Ectodermal cell (in vitro differentiated cells): ENCODE results near the gene ACSBG1.
A peak's percentile ranks its signal among the peaks of the same experiment; 100 is the strongest.
"Not testable (repeated sequence)": the region's sequence is repeated elsewhere in the genome, so short reads cannot be mapped to it uniquely, and the experiment has no call there.

Experiments
- H3K27ac ChIP-seq: 2 replicates; pipeline ENCODE4 v1.7.0; 2013; ENCODE audit warnings: mild to moderate bottlenecking, low read depth, low read length; ENCODE audit not compliant: insufficient read depth, poor library complexity, severe bottlenecking
- H3K27me3 ChIP-seq: 2 replicates; pipeline ENCODE4 v1.7.0; 2013; ENCODE audit warnings: mild to moderate bottlenecking, low read length; ENCODE audit not compliant: insufficient read depth, control insufficient read depth, poor library complexity, severe bottlenecking
- H3K36me3 ChIP-seq: one replicate; pipeline ENCODE4 v1.7.0; 2013; ENCODE audit warnings: low read length; ENCODE audit not compliant: control insufficient read depth, insufficient read depth
- H3K4me1 ChIP-seq: one replicate; pipeline ENCODE4 v1.7.0; 2013; ENCODE audit warnings: low read length; ENCODE audit not compliant: control insufficient read depth, insufficient read depth
- H3K4me3 ChIP-seq: 2 replicates; pipeline ENCODE4 v1.7.0; 2013; ENCODE audit warnings: low read depth, low read length, control low read depth; ENCODE audit not compliant: insufficient read depth
- H3K9me3 ChIP-seq: 2 replicates; pipeline ENCODE4 v1.7.0; 2013; ENCODE audit warnings: mild to moderate bottlenecking, low read length, moderate library complexity; ENCODE audit not compliant: control insufficient read depth
- WGBS, 2 experiments: methylation state at CpG; one replicate each; pipeline ENCODE4 v1.1.7; 2013; ENCODE audit warnings: missing lambda C conversion rate in 2 of 2; 5-methylcytosine and 5-hydroxymethylcytosine counted together

The ACSBG1 gene

GRCh38 chr15:78151075-78151474, 83.3 kb downstream of the ACSBG1 start:
- not testable (repeated sequence) for H3K27ac ChIP-seq, H3K9me3 ChIP-seq, H3K4me3 ChIP-seq, H3K36me3 ChIP-seq
- WGBS, 2 experiments: 95 to 96% methylated on average over 8 of the region's 8 CpGs
- H3K4me1 ChIP-seq: peaks cover 10% of the 10 kb centered on the region
- H3K27me3 ChIP-seq: peaks cover 19% of the 10 kb centered on the region

GRCh38 chr15:78149805-78150751, 84.3 kb downstream of the ACSBG1 start:
- WGBS, 2 experiments: 16 to 17% methylated on average over 20 of the region's 20 CpGs
- H3K27me3 ChIP-seq: peaks cover 19% of the 10 kb centered on the region
- no peak overlapping the region for H3K27ac ChIP-seq

DNA sequence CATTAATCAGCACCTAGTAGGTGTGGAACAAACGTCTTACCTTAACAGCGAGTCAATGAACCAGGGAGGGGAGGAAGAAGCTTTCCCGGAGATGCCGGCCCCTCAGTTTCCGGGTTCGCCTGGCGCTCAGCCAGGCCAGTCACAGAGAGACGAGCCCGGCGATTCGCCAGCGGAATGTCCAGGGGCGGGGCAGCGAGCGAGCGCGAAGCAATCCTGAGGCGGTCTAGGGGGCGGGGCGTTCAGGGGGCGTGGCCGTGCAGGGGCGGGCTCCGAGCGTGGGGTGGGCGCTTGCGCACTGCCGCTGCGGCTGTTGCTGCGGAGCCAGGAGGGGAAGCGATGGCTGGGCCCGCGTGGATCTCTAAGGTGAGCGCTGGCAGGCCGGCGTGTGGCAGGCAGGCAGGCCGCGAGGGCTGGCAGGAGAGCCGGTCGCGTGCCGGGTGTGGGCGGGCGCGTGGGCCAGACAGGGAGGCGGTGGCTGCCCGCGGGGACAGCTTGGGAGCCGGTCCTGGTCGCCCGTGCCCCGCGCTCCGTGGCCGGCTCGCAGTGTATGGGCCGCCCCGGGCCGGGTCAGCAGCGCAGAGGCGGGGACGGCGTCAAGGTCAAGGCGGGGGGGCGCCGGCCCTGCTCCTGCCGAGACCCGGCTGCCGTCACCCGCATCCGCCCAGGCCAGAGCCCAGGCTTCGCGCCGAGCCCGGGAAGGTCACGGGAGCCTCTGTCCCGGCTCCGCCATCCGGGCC, 85.1 kb downstream of the ACSBG1 start, which contains the start of gene IDH3A:
TSS of gene IDH3A (plus strand) at position 295 of the 737 bp plus-strand sequence. CDS start at position 337, 42 bp downstream.
- Histone ChIP-seq H3K4me3 (peak within 1 kb of the TSS; percentile 84), H3K4me1 (peaks cover 10% of the 10 kb centered on the region), H3K27me3 (peaks cover 19% of the 10 kb centered on the region), H3K36me3 (no peaks in the 10 kb centered on the region), H3K27ac (no peak within 1 kb of the TSS), H3K9me3 (no peaks in the 10 kb centered on the region)
- 1% methylated on average over 79 of the region's 79 CpGs for WGBS, 2 experiments

More at GRCh38 chr15:78149805-78150751, 84.3 kb downstream of the ACSBG1 start:
- Histone ChIP-seq H3K4me3 (peak overlapping the region; percentile 84), H3K4me1 (peaks cover 10% of the 10 kb centered on the region), H3K9me3 (no peaks in the 10 kb centered on the region), H3K36me3 (no peaks in the 10 kb centered on the region)

DNA sequence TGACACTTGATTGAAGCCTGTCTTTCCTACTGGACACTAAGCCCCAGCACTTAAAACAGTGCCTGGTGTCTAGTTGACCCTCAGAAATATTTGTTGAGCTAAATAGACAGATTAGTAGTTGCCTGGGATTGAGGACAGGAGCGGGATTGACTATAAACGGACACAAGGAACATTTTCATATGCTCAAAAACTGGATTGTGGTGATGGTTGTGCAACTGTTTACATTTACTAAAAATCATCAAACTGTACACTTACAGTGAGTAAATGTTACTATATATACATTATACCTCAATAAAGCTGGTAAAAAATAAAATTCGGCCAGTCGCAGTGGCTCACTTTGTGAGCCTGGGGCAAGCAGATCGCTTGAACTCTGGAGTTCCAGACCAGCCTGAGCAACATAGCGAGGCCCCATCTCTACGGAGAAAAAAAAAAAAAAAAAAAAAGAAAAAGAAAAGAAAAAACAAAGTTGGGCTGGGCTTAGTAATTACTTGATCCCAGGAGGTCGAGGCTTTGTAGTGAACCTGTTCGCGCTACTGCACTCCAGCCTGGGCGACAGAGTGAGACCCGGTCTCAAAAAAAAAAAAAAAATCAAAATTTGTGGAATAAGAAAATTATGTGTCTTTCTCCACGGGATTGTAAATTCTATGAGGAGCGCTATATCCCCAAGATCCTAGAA, 85.8 kb downstream of the ACSBG1 start:
- Histone ChIP-seq H3K4me1 (peaks cover 10% of the 10 kb centered on the region), H3K27ac (no peak overlapping the region), H3K36me3 (no peaks in the 10 kb centered on the region), H3K9me3 (no peaks in the 10 kb centered on the region), H3K4me3 (peak overlapping the region; percentile 84), H3K27me3 (peaks cover 19% of the 10 kb centered on the region)
- WGBS, 2 experiments: 21 to 26% methylated on average over 14 of the region's 14 CpGs

GRCh38 chr15:78147566-78147965, 86.8 kb downstream of the ACSBG1 start:
- 94 to 95% methylated on average over 6 of the region's 6 CpGs for WGBS, 2 experiments
- no peaks in the 10 kb centered on the region for H3K36me3 ChIP-seq
- H3K27ac ChIP-seq: no peak overlapping the region
- H3K9me3 ChIP-seq: no peaks in the 10 kb centered on the region
- H3K4me3 ChIP-seq: no peak overlapping the region
- H3K4me1 ChIP-seq: peaks cover 10% of the 10 kb centered on the region
- peaks cover 19% of the 10 kb centered on the region for H3K27me3 ChIP-seq

DNA sequence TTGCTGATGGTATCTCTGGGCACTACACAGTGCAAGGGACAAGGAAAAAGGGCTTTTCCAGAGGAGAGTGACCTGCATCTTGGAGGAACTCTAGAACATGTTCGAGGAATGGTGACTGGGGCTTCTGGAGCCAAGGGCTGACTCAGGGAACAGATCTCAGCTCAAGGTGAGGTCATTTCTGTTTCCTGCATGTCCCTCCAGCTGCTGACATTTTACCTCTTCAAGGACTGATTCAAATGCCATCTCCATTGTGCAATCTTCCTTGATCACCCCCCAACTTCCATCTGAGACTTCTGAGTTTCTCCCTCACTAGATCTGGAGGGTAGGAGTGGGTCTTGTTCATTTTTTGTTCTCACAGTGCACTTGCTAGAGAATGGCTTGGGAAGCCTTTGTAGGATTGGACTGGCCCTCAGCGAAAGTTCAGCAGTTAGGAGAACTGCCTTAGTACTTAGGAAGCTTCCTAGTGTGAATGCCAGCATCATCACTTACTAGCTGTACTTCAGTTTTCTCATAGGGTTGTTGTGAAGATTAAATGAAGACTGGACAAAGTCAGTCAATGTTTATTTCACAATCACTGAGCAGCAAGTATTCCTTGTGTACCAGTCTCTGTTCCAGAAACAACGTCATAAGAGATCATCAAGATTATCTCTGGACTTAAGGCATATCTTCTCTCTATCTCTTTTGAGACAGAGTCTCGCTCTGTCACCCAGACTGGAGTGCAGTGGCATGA, 87.8 kb downstream of the ACSBG1 start:
- 86 to 94% methylated on average over 4 of the region's 4 CpGs for WGBS, 2 experiments

GRCh38 chr15:78142332-78142731, 92.0 kb downstream of the ACSBG1 start:
- no peaks in the 10 kb centered on the region for H3K36me3 ChIP-seq
- H3K27me3 ChIP-seq: no peaks in the 10 kb centered on the region
- no peak overlapping the region for H3K4me3 ChIP-seq
- H3K9me3 ChIP-seq: no peaks in the 10 kb centered on the region
- H3K4me1 ChIP-seq: no peaks in the 10 kb centered on the region
- WGBS, 2 experiments: 90 to 93% methylated on average over 3 of the region's 3 CpGs
- H3K27ac ChIP-seq: no peak overlapping the region

More for the DNA sequence above, 87.8 kb downstream of the ACSBG1 start:
- H3K27ac ChIP-seq: no peak overlapping the region
- H3K4me3 ChIP-seq: no peak overlapping the region
- no peaks in the 10 kb centered on the region for H3K36me3 ChIP-seq
- H3K4me1 ChIP-seq: peaks cover 10% of the 10 kb centered on the region
- H3K27me3 ChIP-seq: peaks cover 19% of the 10 kb centered on the region
- no peaks in the 10 kb centered on the region for H3K9me3 ChIP-seq

DNA sequence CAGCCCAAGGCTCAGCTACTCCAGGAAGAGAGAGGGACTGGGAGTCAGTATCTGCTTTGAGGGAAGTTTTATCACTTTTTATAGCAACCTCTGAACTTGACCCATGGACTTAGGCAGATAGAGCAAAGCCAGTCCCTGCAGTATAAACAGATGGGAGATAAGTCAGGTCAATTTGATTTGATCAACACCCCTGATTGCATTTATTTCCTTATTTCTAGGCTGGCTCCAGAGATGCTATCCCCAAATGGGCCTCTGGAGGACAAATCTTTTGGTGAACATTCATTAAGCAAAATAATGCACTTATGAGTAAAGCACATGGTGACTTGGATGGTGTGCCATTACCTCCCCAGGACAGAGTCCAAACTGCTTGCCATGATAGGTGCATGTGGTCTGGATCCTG, 94.1 kb downstream of the ACSBG1 start:
- Histone ChIP-seq H3K27me3 (no peaks in the 10 kb centered on the region), H3K36me3 (no peaks in the 10 kb centered on the region), H3K9me3 (no peaks in the 10 kb centered on the region), H3K4me3 (no peak overlapping the region), H3K4me1 (no peaks in the 10 kb centered on the region), H3K27ac (no peak overlapping the region)

- 86 to 93% methylated on average over 5 of the region's 5 CpGs for WGBS, 2 experiments
- Histone ChIP-seq H3K36me3 (no peaks in the 10 kb centered on the region), H3K4me1 (no peaks in the 10 kb centered on the region), H3K27me3 (no peaks in the 10 kb centered on the region), H3K9me3 (no peaks in the 10 kb centered on the region), H3K27ac (no peak overlapping the region), H3K4me3 (no peak overlapping the region)
Observed at GRCh38 chr15:78139578-78139977, 94.8 kb downstream of the ACSBG1 start.
